Hematopoietic multipotent progenitor cell treated with erythropoietin and hydrocortisone succinate and interleukin-3 and kit ligand, for 15 days (in vitro differentiated cells): ENCODE results near the gene MSI1.
A peak's percentile ranks its signal among the peaks of the same experiment; 100 is the strongest.

Experiments used
- DNase-seq: peaks from one replicate; pipeline ENCODE4 v3.0.0-alpha.2; 2015; ENCODE audit warnings: low spot score

Gene MSI1

DNA sequence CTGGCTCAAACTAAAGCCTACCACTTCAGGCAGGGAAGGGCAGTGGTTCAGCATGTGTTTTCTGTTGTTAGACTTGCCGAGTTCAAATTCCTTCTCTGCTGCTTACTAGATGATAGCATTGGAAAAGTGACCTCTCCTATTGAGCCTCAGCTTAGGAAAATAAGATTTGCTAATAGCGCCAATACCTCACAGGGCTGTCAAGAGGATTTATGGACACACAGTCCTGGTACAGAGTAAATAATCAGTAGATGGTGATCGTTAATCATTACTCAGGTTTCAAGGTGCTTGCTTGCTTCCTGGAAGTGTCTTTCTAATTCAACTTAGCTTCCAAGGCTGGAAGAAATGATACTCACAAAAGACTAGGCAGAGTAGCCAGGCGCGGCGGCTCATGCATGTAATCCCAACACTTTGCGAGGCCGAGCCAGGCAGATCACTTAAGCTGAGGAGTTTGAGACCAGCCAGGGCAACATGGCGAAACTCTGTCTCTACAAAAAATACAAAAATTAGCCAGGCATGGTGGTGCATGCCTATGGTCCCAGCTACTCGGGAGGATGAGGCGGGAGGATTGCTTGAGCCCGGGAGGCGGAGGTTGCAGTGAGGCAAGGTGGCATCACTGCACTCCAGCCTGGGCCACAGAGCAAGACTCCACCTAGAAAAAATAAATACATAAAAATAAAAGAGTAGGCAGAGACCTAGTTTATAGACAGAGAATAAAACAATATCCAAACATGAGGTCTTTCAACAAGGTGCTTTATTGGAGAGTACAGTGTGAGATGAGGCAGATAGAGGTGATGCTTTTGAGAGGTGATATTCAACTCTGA lies 47.4 kb downstream of the MSI1 start:
- no peak for DNase-seq

- peak; percentile 98 for DNase-seq
These were observed 51.5 kb downstream of the MSI1 start for GRCh38 chr12:120317224-120318105.

GRCh38 chr12:120316798-120317223 lies 52.2 kb downstream of the MSI1 start:
- DNase-seq: no peak

DNA sequence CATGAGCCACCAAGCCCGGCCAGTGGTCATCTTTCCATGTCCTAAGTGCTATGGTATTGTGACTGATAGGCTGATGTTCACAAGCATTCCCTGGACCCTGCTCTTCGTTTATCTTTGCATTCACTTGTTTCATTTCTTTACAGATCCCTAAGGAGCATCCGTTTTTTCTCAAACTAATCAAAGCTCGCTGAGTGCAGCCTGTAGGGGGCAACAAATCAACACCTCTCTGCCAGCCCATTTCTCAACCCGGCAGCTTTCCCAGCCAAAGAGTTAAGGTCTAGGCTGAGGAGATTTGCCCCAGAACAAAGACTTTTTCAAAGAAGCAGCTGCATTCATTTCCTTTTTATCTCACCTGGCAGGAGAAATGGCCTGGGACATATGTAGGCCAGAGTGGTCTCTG lies 54.7 kb downstream of the MSI1 start:
- no peak for DNase-seq

DNA sequence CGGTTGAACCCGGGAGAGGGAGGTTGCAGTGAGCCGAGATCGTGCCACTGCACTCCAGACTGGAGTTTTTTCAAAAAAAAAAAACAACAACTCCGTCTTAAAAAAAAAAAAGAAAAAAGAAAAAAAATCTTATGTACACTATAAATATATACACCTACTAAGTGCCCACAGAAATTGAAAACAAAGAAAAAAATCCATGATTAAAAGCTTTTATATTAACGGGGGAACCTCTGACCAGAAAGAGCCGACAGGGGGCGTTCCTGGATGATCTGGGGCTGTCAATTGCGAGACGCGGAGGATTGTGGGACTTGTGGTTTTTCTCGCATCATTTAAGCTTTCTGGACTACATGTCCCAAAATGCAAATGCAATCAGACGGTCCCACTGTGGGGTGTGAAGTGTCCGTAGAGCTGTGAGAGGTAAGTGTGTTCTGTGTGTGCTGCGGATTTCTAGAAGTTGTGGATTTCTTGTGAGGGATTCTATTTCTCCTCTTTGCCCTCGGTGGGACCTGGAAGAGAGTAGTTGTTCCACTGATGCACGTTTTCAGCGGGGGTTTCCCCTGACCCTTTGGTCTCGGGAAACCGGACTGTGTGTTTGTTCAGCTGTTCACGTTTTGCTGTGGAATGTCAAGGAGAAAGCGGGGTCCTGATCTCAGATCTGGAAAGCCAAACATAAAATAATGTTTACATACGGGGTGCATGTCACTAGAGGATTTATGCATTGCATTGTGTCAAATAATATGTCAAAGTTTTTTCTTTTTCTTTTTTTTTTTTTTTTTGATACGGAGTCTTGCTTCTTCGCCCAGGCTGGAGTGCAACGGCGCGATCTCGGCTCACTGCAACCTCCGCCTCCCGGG lies 66.8 kb downstream of the MSI1 start, which contains the start of gene SIRT4:
Gene SIRT4, plus strand, starts transcription at position 360 of the 854 bp plus-strand sequence. CDS start 1,241 bp downstream, outside the sequence.
- DNase-seq: peak; percentile 96

- peak; percentile 78 for DNase-seq
These were observed 76.1 kb downstream of the MSI1 start, which contains the start of gene RNU4-1 for GRCh38 chr12:120292661-120293531. TSS of gene RNU4-1 (minus strand) at chr12:120293237.

DNA sequence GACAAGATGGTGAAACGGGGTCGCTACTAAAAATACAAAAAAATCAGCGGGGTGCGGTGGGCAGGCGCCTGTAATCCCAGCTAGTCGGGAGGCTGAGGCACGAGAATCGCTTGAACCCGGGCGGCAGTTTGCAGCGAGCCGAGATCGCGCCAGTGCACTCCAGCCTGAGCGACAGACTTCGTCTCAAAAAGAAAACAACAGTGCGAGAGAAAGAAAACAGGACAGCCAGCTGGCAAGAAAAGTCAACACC lies 76.6 kb downstream of the MSI1 start:
- DNase-seq: no peak
